Transverse colon (tissue), 4 donors: ENCODE results near the gene SMIM31. TPM values are rescaled to one million over a fixed set of nuclear protein-coding genes. Genes with fewer than 3 reads are reported as not detected.

ENCODE experiments used
- DNase-seq: peaks from one replicate; pipeline ENCODE4 v3.0.0-alpha.2; 2019
- H3K27ac ChIP-seq, 4 donors: fragments of 200-600 bp; sonication (generic); 2 replicates each; pipeline ENCODE4 v1.5.1; 2016 to 2018; ENCODE audit warnings: inconsistent platforms in 4 of 4
- H3K27me3 ChIP-seq: fragments of 200-600 bp; sonication (generic); 2 replicates; pipeline ENCODE4 v1.5.1; 2017; ENCODE audit warnings: inconsistent platforms
- H3K36me3 ChIP-seq, 4 donors: fragments of 200-600 bp; sonication (generic); 2 replicates each; pipeline ENCODE4 v1.5.1; 2017 to 2019; ENCODE audit warnings: inconsistent platforms in 4 of 4
- H3K4me1 ChIP-seq, 4 donors: fragments of 200-600 bp; sonication (generic); 2 replicates each; pipeline ENCODE4 v1.5.1; 2017 to 2020; ENCODE audit warnings: inconsistent platforms in 4 of 4
- H3K4me3 ChIP-seq, 4 donors: fragments of 200-600 bp; sonication (generic); 1 replicate in 1 of 4; 2 replicates in 3 of 4; pipeline versions ENCODE4 v1.5.1 to v1.6.1; 2017 to 2019; ENCODE audit warnings: inconsistent platforms in 4 of 4
- H3K9me3 ChIP-seq, 2 donors: fragments of 200-600 bp; sonication (generic); 2 replicates each; pipeline ENCODE4 v1.5.1; 2017 to 2019; ENCODE audit warnings: inconsistent platforms in 2 of 2
- CTCF ChIP-seq, 5 experiments: fragments of 200-600 bp in 3 of 5; fragments of 450-650 bp in 2 of 5; sonication (generic) in 3 of 5; IDR thresholded peaks; 1 replicate in 2 of 5; 2 replicates in 3 of 5; pipeline ENCODE4 v1.5.1; 2016 to 2017; ENCODE audit warnings: antibody characterized with exemption in 5 of 5, inconsistent platforms in 3 of 5, mild to moderate bottlenecking in 2 of 5, moderate library complexity in 1 of 5
- EP300 ChIP-seq: sonication (generic); formaldehyde crosslinking; IDR thresholded peaks from one replicate; pipeline ENCODE4 v1.6.1; 2017; ENCODE audit warnings: antibody characterized with exemption, low read depth
- POLR2A ChIP-seq: fragments of 450-650 bp; IDR thresholded peaks from one replicate; pipeline ENCODE4 v1.6.1; 2016; ENCODE audit warnings: antibody characterized with exemption, mild to moderate bottlenecking, moderate library complexity
- POLR2AphosphoS5 ChIP-seq, 3 donors: sonication (generic); formaldehyde crosslinking; IDR thresholded peaks; one replicate each; pipeline ENCODE4 v1.6.1; 2016; ENCODE audit warnings: antibody characterized with exemption in 3 of 3
- WGBS, 2 donors: methylation state at CpG; one replicate each; pipeline ENCODE4 v1.1.5; 2018; ENCODE audit warnings: low coverage in 1 of 2; 5-methylcytosine and 5-hydroxymethylcytosine counted together
- in situ Hi-C, 4 donors: fragments of 200-750 bp; cut with MboI; loops; one replicate each; pipeline versions ENCODE4 v1.15.0 to v1.15.1; 2017; ENCODE audit warnings: low sequenced_read_pairs in 3 of 4, low pct_ligation_motif_present in 1 of 4, low pct_unique_long_range_greater_than_20kb in 1 of 4
- intact Hi-C: fragments of 100-400 bp; cut with DNase I; formaldehyde crosslinking; loops from one replicate; pipeline ENCODE4 v1.15.1; 2023; ENCODE audit warnings: low total_unique reads
- total RNA-seq, 4 donors: library from RNA; depleted of rRNA; stranded (reverse); fragments of >200 nt; gene quantifications; one replicate each; pipeline ENCODE4 v1.1.0, GENCODE V29; 2016

Gene SMIM31
- total RNA-seq, 4 donors from 2014 or later = 1.9 to 11.1 (median 6.2) TPM

GRCh38 chr4:164821711-164822110, 67.8 kb downstream of the SMIM31 start:
- no peak for DNase-seq
- H3K36me3 ChIP-seq = no peaks in the 10 kb centered on the region
- in situ Hi-C loops = no loop called here
- no peak for TF ChIP-seq POLR2A
- no peak for TF ChIP-seq POLR2AphosphoS5 (IDR thresholded peaks at IDR 0.05)
- no peaks in the 10 kb centered on the region for H3K27me3 ChIP-seq
- no peak overlapping the region for H3K4me3 ChIP-seq
- 43 to 58% methylated on average over 4 of the region's 4 CpGs for WGBS, 2 donors
- H3K4me1 ChIP-seq = no peaks in the 10 kb centered on the region
- H3K27ac ChIP-seq = no peak overlapping the region
- no peaks in the 10 kb centered on the region for H3K9me3 ChIP-seq
- intact Hi-C loops = no loop called here

- H3K9me3 ChIP-seq = no peaks in the 10 kb centered on the region
- no peaks in the 10 kb centered on the region for H3K4me1 ChIP-seq
- H3K4me3 ChIP-seq = no peak overlapping the region
- H3K36me3 ChIP-seq = no peaks in the 10 kb centered on the region
- 84 to 97% methylated on average over 4 of the region's 4 CpGs for WGBS, 2 donors
- in situ Hi-C loops = no loop called here
- DNase-seq = no peak
- TF ChIP-seq CTCF (IDR thresholded peaks at IDR 0.05) = no peak
- TF ChIP-seq EP300 = no peak
- TF ChIP-seq POLR2AphosphoS5 (IDR thresholded peaks at IDR 0.05) = no peak
- no peak for TF ChIP-seq POLR2A
- H3K27ac ChIP-seq = no peak overlapping the region
- intact Hi-C loops = no loop called here
- H3K27me3 ChIP-seq = no peaks in the 10 kb centered on the region
Observed at GRCh38 chr4:164824581-164824980, 70.7 kb downstream of the SMIM31 start.

- Histone ChIP-seq H3K27ac (no peak overlapping the region), H3K9me3 (no peaks in the 10 kb centered on the region), H3K4me1 (no peaks in the 10 kb centered on the region), H3K36me3 (no peaks in the 10 kb centered on the region), H3K27me3 (no peaks in the 10 kb centered on the region), H3K4me3 (no peak overlapping the region)
- DNase-seq = no peak
- in situ Hi-C loops (no loop called here), intact Hi-C loops (no loop called here)
- WGBS, 2 donors = 73 to 80% methylated on average over 2 to 3 of the region's 3 CpGs
- TF ChIP-seq POLR2AphosphoS5 (IDR thresholded peaks at IDR 0.05) (no peak), CTCF (IDR thresholded peaks at IDR 0.05) (no peak)
Observed at GRCh38 chr4:164828955-164829354, 75.0 kb downstream of the SMIM31 start.

GRCh38 chr4:164846566-164846965, 92.6 kb downstream of the SMIM31 start:
- WGBS, 2 donors = 27 to 38% methylated on average over 4 of the region's 4 CpGs

GRCh38 chr4:164847016-164847415, 93.1 kb downstream of the SMIM31 start:
- Histone ChIP-seq H3K27me3 (no peaks in the 10 kb centered on the region), H3K4me3 (no peak overlapping the region), H3K9me3 (no peaks in the 10 kb centered on the region), H3K36me3 (no peaks in the 10 kb centered on the region), H3K27ac (no peak overlapping the region), H3K4me1 (no peaks in the 10 kb centered on the region)
- DNase-seq = no peak
- in situ Hi-C loops (no loop called here), intact Hi-C loops (no loop called here)
- no peak for TF ChIP-seq POLR2A
- no peak for TF ChIP-seq EP300
- no peak for TF ChIP-seq CTCF (IDR thresholded peaks at IDR 0.05)
- no peak for TF ChIP-seq POLR2AphosphoS5 (IDR thresholded peaks at IDR 0.05)
- WGBS, 2 donors = 56 to 64% methylated on average over 3 of the region's 3 CpGs

More at GRCh38 chr4:164846566-164846965, 92.6 kb downstream of the SMIM31 start:
- no peak for DNase-seq
- no peaks in the 10 kb centered on the region for H3K9me3 ChIP-seq
- H3K27me3 ChIP-seq = no peaks in the 10 kb centered on the region
- intact Hi-C loops (no loop called here), in situ Hi-C loops (no loop called here)
- H3K36me3 ChIP-seq = no peaks in the 10 kb centered on the region
- no peak overlapping the region for H3K27ac ChIP-seq
- no peaks in the 10 kb centered on the region for H3K4me1 ChIP-seq
- TF ChIP-seq EP300 = no peak
- no peak overlapping the region for H3K4me3 ChIP-seq
